ENCODE data around the gene RSPH9. TPM values are rescaled to one million over a fixed set of nuclear protein-coding genes. Genes with fewer than 3 reads are reported as not detected.

RSPH9 gene
- total RNA-seq, 1 donor from 2014 or later, result not detected

- intact Hi-C loops (cut with micrococcal nuclease), result loop anchor here (1.0 to 2.0 kb wide), 2 partner anchors 16 to 39 kb away; no protein-coding TSS in a partner anchor
- Mint-ChIP-seq H3K9me3 (no peaks in the 10 kb centered on the region), H3K4me1 (peaks cover 24% of the 10 kb centered on the region), H3K4me3 (no peak overlapping the region), H3K36me3 (ENCODE audit: low read depth) (no peaks in the 10 kb centered on the region), H3K27ac (peak overlapping the region; percentile 79), H3K27me3 (peaks cover 36% of the 10 kb centered on the region)
- no peak for DNase-seq
Observed at GRCh38 chr6:43708860-43709653, 64.2 kb downstream of the RSPH9 start.

- Mint-ChIP-seq H3K27me3 (peaks cover 34% of the 10 kb centered on the region), H3K27ac (peak overlapping the region; percentile 79), H3K9me3 (no peaks in the 10 kb centered on the region), H3K4me1 (peaks cover 24% of the 10 kb centered on the region), H3K4me3 (no peak overlapping the region), H3K36me3 (ENCODE audit: low read depth) (no peaks in the 10 kb centered on the region)
- no peak for DNase-seq
- intact Hi-C loops (cut with micrococcal nuclease), result loop anchor here (1.0 to 2.0 kb wide), 2 partner anchors 15 to 39 kb away; no protein-coding TSS in a partner anchor
Observed at GRCh38 chr6:43709654-43710303, 64.9 kb downstream of the RSPH9 start.

GRCh38 chr6:43710576-43710975 lies 65.7 kb downstream of the RSPH9 start:
- Mint-ChIP-seq H3K36me3 (ENCODE audit: low read depth) (no peaks in the 10 kb centered on the region), H3K27ac (no peak overlapping the region), H3K4me3 (no peak overlapping the region), H3K9me3 (no peaks in the 10 kb centered on the region), H3K27me3 (peaks cover 34% of the 10 kb centered on the region), H3K4me1 (peaks cover 24% of the 10 kb centered on the region)
- DNase-seq, result no peak
- intact Hi-C loops (cut with micrococcal nuclease), result no loop called here

GRCh38 chr6:43712579-43712978 lies 67.7 kb downstream of the RSPH9 start:
- H3K4me1 Mint-ChIP-seq, result peaks cover 17% of the 10 kb centered on the region
- H3K27ac Mint-ChIP-seq, result no peak overlapping the region
- no peak for DNase-seq
- H3K4me3 Mint-ChIP-seq, result no peak overlapping the region
- H3K27me3 Mint-ChIP-seq, result peaks cover 28% of the 10 kb centered on the region
- no peaks in the 10 kb centered on the region for H3K9me3 Mint-ChIP-seq
- intact Hi-C loops (cut with micrococcal nuclease), result no loop called here
- no peaks in the 10 kb centered on the region for H3K36me3 Mint-ChIP-seq (ENCODE audit: low read depth)

GRCh38 chr6:43713643-43714310 lies 68.9 kb downstream of the RSPH9 start:
- Mint-ChIP-seq H3K4me3 (no peak overlapping the region), H3K27me3 (peaks cover 26% of the 10 kb centered on the region), H3K9me3 (no peaks in the 10 kb centered on the region), H3K36me3 (ENCODE audit: low read depth) (no peaks in the 10 kb centered on the region), H3K4me1 (peaks cover 15% of the 10 kb centered on the region), H3K27ac (no peak overlapping the region)
- intact Hi-C loops (cut with micrococcal nuclease), result no loop called here
- DNase-seq, result no peak

GRCh38 chr6:43714311-43715055 lies 69.6 kb downstream of the RSPH9 start:
- no peak overlapping the region for H3K27ac Mint-ChIP-seq
- DNase-seq, result no peak
- peaks cover 26% of the 10 kb centered on the region for H3K27me3 Mint-ChIP-seq
- H3K4me1 Mint-ChIP-seq, result peaks cover 10% of the 10 kb centered on the region
- H3K9me3 Mint-ChIP-seq, result no peaks in the 10 kb centered on the region
- intact Hi-C loops (cut with micrococcal nuclease), result no loop called here
- H3K4me3 Mint-ChIP-seq, result no peak overlapping the region
- no peaks in the 10 kb centered on the region for H3K36me3 Mint-ChIP-seq (ENCODE audit: low read depth)

- Mint-ChIP-seq H3K4me1 (peaks cover 6% of the 10 kb centered on the region), H3K27me3 (peaks cover 27% of the 10 kb centered on the region), H3K9me3 (no peaks in the 10 kb centered on the region), H3K36me3 (ENCODE audit: low read depth) (no peaks in the 10 kb centered on the region), H3K27ac (no peak overlapping the region), H3K4me3 (no peak overlapping the region)
- no peak for DNase-seq
- intact Hi-C loops (cut with micrococcal nuclease), result no loop called here
Observed at GRCh38 chr6:43715056-43715788, 70.4 kb downstream of the RSPH9 start.

GRCh38 chr6:43716099-43716498 lies 71.3 kb downstream of the RSPH9 start:
- H3K9me3 Mint-ChIP-seq, result no peaks in the 10 kb centered on the region
- no peak overlapping the region for H3K4me3 Mint-ChIP-seq
- no peak overlapping the region for H3K27ac Mint-ChIP-seq
- H3K27me3 Mint-ChIP-seq, result peaks cover 22% of the 10 kb centered on the region
- H3K36me3 Mint-ChIP-seq (ENCODE audit: low read depth), result no peaks in the 10 kb centered on the region
- H3K4me1 Mint-ChIP-seq, result peaks cover 5% of the 10 kb centered on the region
- DNase-seq, result no peak
- intact Hi-C loops (cut with micrococcal nuclease), result no loop called here

- peaks cover 4% of the 10 kb centered on the region for H3K4me1 Mint-ChIP-seq
- H3K27me3 Mint-ChIP-seq, result peaks cover 18% of the 10 kb centered on the region
- H3K36me3 Mint-ChIP-seq (ENCODE audit: low read depth), result no peaks in the 10 kb centered on the region
- no peaks in the 10 kb centered on the region for H3K9me3 Mint-ChIP-seq
- intact Hi-C loops (cut with micrococcal nuclease), result no loop called here
- H3K27ac Mint-ChIP-seq, result no peak overlapping the region
- no peak overlapping the region for H3K4me3 Mint-ChIP-seq
- DNase-seq, result no peak
Observed at GRCh38 chr6:43717389-43717788, 72.6 kb downstream of the RSPH9 start.

- Mint-ChIP-seq H3K4me3 (no peak overlapping the region), H3K27ac (no peak overlapping the region), H3K27me3 (peaks cover 18% of the 10 kb centered on the region), H3K4me1 (peaks cover 4% of the 10 kb centered on the region), H3K36me3 (ENCODE audit: low read depth) (no peaks in the 10 kb centered on the region), H3K9me3 (no peaks in the 10 kb centered on the region)
- intact Hi-C loops (cut with micrococcal nuclease), result no loop called here
- no peak for DNase-seq
Observed at GRCh38 chr6:43717822-43718221, 73.0 kb downstream of the RSPH9 start.

GRCh38 chr6:43718387-43719105 lies 73.7 kb downstream of the RSPH9 start:
- intact Hi-C loops (cut with micrococcal nuclease), result no loop called here
- H3K27ac Mint-ChIP-seq, result no peak overlapping the region
- peaks cover 18% of the 10 kb centered on the region for H3K27me3 Mint-ChIP-seq
- no peaks in the 10 kb centered on the region for H3K9me3 Mint-ChIP-seq
- H3K4me3 Mint-ChIP-seq, result no peak overlapping the region
- no peaks in the 10 kb centered on the region for H3K36me3 Mint-ChIP-seq (ENCODE audit: low read depth)
- DNase-seq, result no peak
- H3K4me1 Mint-ChIP-seq, result peaks cover 4% of the 10 kb centered on the region

- no peaks in the 10 kb centered on the region for H3K36me3 Mint-ChIP-seq (ENCODE audit: low read depth)
- H3K9me3 Mint-ChIP-seq, result no peaks in the 10 kb centered on the region
- intact Hi-C loops (cut with micrococcal nuclease), result no loop called here
- no peak for DNase-seq
- H3K4me3 Mint-ChIP-seq, result no peak overlapping the region
- H3K4me1 Mint-ChIP-seq, result peaks cover 9% of the 10 kb centered on the region
- H3K27ac Mint-ChIP-seq, result no peak overlapping the region
- peaks cover 12% of the 10 kb centered on the region for H3K27me3 Mint-ChIP-seq
Observed at GRCh38 chr6:43719511-43719910, 74.7 kb downstream of the RSPH9 start.
